A549 (cell line): ENCODE results near the gene GNAS. TPM values are rescaled to one million over a fixed set of nuclear protein-coding genes. Genes with fewer than 3 reads are reported as not detected.

ENCODE experiments used
- ATAC-seq, 2 experiments: fragments of 200-7000 bp in 1 of 2; fragments of >200 bp in 1 of 2; cut with Nextera tagmentation in 1 of 2; cut with Tn5 transposase in 1 of 2; 3 replicates each; pipeline versions ENCODE4 v1.8.0 to v1.9.1; 2018 to 2020; ENCODE audit warnings: mild to moderate bottlenecking in 1 of 2, moderate library complexity in 1 of 2
- CTCF ChIA-PET: fragments of 300-600 bp; sonication (Branson Sonifier 250); formaldehyde crosslinking; extraction: SDS; loops from one replicate; lab custom pipeline; 2021; ENCODE audit warnings: antibody characterized with exemption, inconsistent platforms; lab: Yijun Ruan, JAX
- POLR2A ChIA-PET: fragments of 350-600 bp; formaldehyde crosslinking; extraction: SDS; loops from one replicate; lab custom pipeline; 2021; ENCODE audit warnings: antibody characterized with exemption, inconsistent platforms; lab: Yijun Ruan, JAX
- DNase-seq, 2 experiments: peaks; one replicate each; pipeline versions ENCODE4 v3.0.0 to v3.0.0-alpha.2; 2011 to 2016; ENCODE audit warnings: low read depth in 1 of 2, low spot score in 1 of 2
- FAIRE-seq: peaks from 2 replicates; lab custom pipeline; 2011; peaks lifted over from hg19 to GRCh38; lab: Jason Lieb, UNC
- H3K27ac ChIP-seq, 2 experiments: fragments of >200 bp; sonication (Bioruptor Twin); formaldehyde crosslinking; 3 replicates each; pipeline ENCODE4 v1.5.1; 2016 to 2017
- H3K4me1 ChIP-seq: fragments of >200 bp; sonication (Bioruptor Twin); formaldehyde crosslinking; 3 replicates; pipeline ENCODE4 v1.6.1; 2016
- H3K4me2 ChIP-seq: fragments of >200 bp; sonication (Bioruptor Twin); formaldehyde crosslinking; 3 replicates; pipeline ENCODE4 v1.6.1; 2016
- H3K4me3 ChIP-seq: fragments of >200 bp; sonication (Bioruptor Twin); formaldehyde crosslinking; 3 replicates; pipeline ENCODE4 v1.5.1; 2016
- H3K9me3 ChIP-seq: fragments of >200 bp; sonication (Bioruptor Twin); formaldehyde crosslinking; 3 replicates; pipeline ENCODE4 v1.6.1; 2016
- BHLHE40 ChIP-seq: IDR thresholded peaks from 2 replicates; pipeline ENCODE4 v1.6.1; 2012; ENCODE audit warnings: low read depth, low read length, inconsistent platforms
- CBX2 ChIP-seq: fragments of 200-600 bp; sonication (generic); IDR thresholded peaks from 2 replicates; pipeline ENCODE4 v1.6.1; 2016; ENCODE audit warnings: low read depth, mild to moderate bottlenecking, borderline replicate concordance
- CHD2 ChIP-seq: fragments of 150-350 bp; IDR thresholded peaks from 2 replicates; pipeline ENCODE4 v1.6.1; 2014; ENCODE audit warnings: low read length; ENCODE audit not compliant: partially characterized antibody
- CHD4 ChIP-seq: fragments of 200-600 bp; sonication (generic); IDR thresholded peaks from 2 replicates; pipeline ENCODE4 v1.6.1; 2016; ENCODE audit warnings: antibody characterized with exemption, mild to moderate bottlenecking, borderline replicate concordance
- EHMT2 ChIP-seq: fragments of 200-600 bp; sonication (generic); IDR thresholded peaks from 2 replicates; pipeline ENCODE4 v1.6.1; 2016; ENCODE audit warnings: antibody characterized with exemption, low read depth, mild to moderate bottlenecking, moderate library complexity
- EP300 ChIP-seq, 2 experiments: fragments of >200 bp; sonication (Bioruptor Twin); formaldehyde crosslinking; IDR thresholded peaks; 2 replicates in 1 of 2; 3 replicates in 1 of 2; pipeline ENCODE4 v1.6.1; 2016 to 2017
- FOSL2 ChIP-seq, 2 experiments: fragments of 450-650 bp in 1 of 2; fragments of >200 bp in 1 of 2; sonication (Bioruptor Twin) in 1 of 2; formaldehyde crosslinking; IDR thresholded peaks; 2 replicates each; pipeline versions ENCODE4 v1.5.0 to v1.6.1; 2016 to 2020; ENCODE audit warnings: mild to moderate bottlenecking in 1 of 2, moderate library complexity in 1 of 2
- FOXS1 ChIP-seq: fragments of 250-450 bp; sonication (Bioruptor Pico); IDR thresholded peaks from 2 replicates; pipeline ENCODE4 v1.5.0; 2020; ENCODE audit warnings: mild to moderate bottlenecking, moderate library complexity
- HDAC2 ChIP-seq: fragments of 200-600 bp; sonication (generic); IDR thresholded peaks from 2 replicates; pipeline ENCODE4 v1.6.1; 2016
- HEYL ChIP-seq: fragments of 250-450 bp; sonication (Bioruptor Pico); IDR thresholded peaks from 2 replicates; pipeline ENCODE4 v1.8.0; 2021; ENCODE audit warnings: mild to moderate bottlenecking, moderate library complexity
- HOXA7 ChIP-seq: fragments of 250-450 bp; sonication (Bioruptor Pico); IDR thresholded peaks from 2 replicates; pipeline ENCODE4 v1.5.0; 2020; ENCODE audit warnings: mild to moderate bottlenecking, moderate library complexity
- HOXB5 ChIP-seq: fragments of 250-450 bp; sonication (Bioruptor Pico); IDR thresholded peaks from 2 replicates; pipeline ENCODE4 v1.5.0; 2020; ENCODE audit warnings: mild to moderate bottlenecking, moderate library complexity
- JUN ChIP-seq, 2 experiments: fragments of >200 bp; sonication (Bioruptor Twin); formaldehyde crosslinking; IDR thresholded peaks; 2 replicates in 1 of 2; 3 replicates in 1 of 2; pipeline ENCODE4 v1.6.1; 2016 to 2017
- JUNB ChIP-seq: fragments of >200 bp; sonication (Bioruptor Twin); formaldehyde crosslinking; IDR thresholded peaks from 2 replicates; pipeline ENCODE4 v1.6.1; 2016
- KDM5A ChIP-seq: fragments of 200-600 bp; sonication (generic); IDR thresholded peaks from 2 replicates; pipeline ENCODE4 v1.6.1; 2016; ENCODE audit warnings: antibody characterized with exemption, mild to moderate bottlenecking
- NFE2L2 ChIP-seq: fragments of 150-350 bp; conservative IDR thresholded peaks from 2 replicates; pipeline ENCODE4 v1.6.1; 2014; ENCODE audit warnings: low read length
- POLR2AphosphoS2 ChIP-seq: conservative IDR thresholded peaks from 2 replicates; pipeline ENCODE4 v1.6.1; 2012; ENCODE audit warnings: low read length, improper control_type of control experiment, inconsistent platforms
- RAD21 ChIP-seq, 2 experiments: fragments of >200 bp in 1 of 2; sonication (Bioruptor Twin) in 1 of 2; formaldehyde crosslinking in 1 of 2; IDR thresholded peaks in 1 of 2; conservative IDR thresholded peaks in 1 of 2; 2 replicates in 1 of 2; 3 replicates in 1 of 2; pipeline ENCODE4 v1.6.1; 2012 to 2018; ENCODE audit warnings: inconsistent platforms in 1 of 2
- RFX5 ChIP-seq: fragments of 450-650 bp; IDR thresholded peaks from 2 replicates; pipeline ENCODE4 v1.7.1; 2014; ENCODE audit warnings: antibody characterized with exemption, mild to moderate bottlenecking, moderate library complexity
- SMC3 ChIP-seq: fragments of >200 bp; sonication (Bioruptor Twin); formaldehyde crosslinking; IDR thresholded peaks from 3 replicates; pipeline ENCODE4 v1.6.1; 2018; ENCODE audit warnings: inconsistent platforms
- SREBF2 ChIP-seq: fragments of 450-650 bp; IDR thresholded peaks from 2 replicates; pipeline ENCODE4 v1.6.1; 2014; ENCODE audit warnings: mild to moderate bottlenecking, moderate library complexity
- ZC3H11A ChIP-seq: fragments of 450-650 bp; IDR thresholded peaks from 2 replicates; pipeline ENCODE4 v1.6.1; 2014; ENCODE audit warnings: antibody characterized with exemption, mild to moderate bottlenecking
- ZFP36 ChIP-seq: fragments of 450-650 bp; IDR thresholded peaks from 2 replicates; pipeline ENCODE4 v1.6.1; 2014; ENCODE audit warnings: borderline replicate concordance; ENCODE audit not compliant: partially characterized antibody
- ZSCAN20 ChIP-seq: fragments of 250-450 bp; sonication (Bioruptor Pico); IDR thresholded peaks from 2 replicates; pipeline ENCODE4 v1.8.0; 2022; ENCODE audit warnings: mild to moderate bottlenecking, moderate library complexity
- WGBS: methylation state at CpG from one replicate; pipeline ENCODE4 v1.1.6; 2017; ENCODE audit errors: missing lambda C conversion rate; 5-methylcytosine and 5-hydroxymethylcytosine counted together
- polyA plus RNA-seq, 4 experiments: library from polyadenylated mRNA; depleted of rRNA in 3 of 4; stranded (reverse); fragments of >200 nt; fragmentation: RNase III in 1 of 4; extraction: RNeasy Plus Mini Kit Qiagen cat#74134 plus additional on column Dnase treatment in 1 of 4; gene quantifications; 2 replicates in 3 of 4; 3 replicates in 1 of 4; pipeline ENCODE4 v1.2.3, GENCODE V29; 2011 to 2017
- TF ChIP-seq, protein P1 (sequence below): fragments of >200 bp; sonication (Bioruptor Twin); formaldehyde crosslinking; IDR thresholded peaks from 3 replicates; pipeline ENCODE4 v1.6.1; 2016
- TF ChIP-seq, protein P2 (sequence below): fragments of >200 bp; sonication (Bioruptor Twin); formaldehyde crosslinking; IDR thresholded peaks from 2 replicates; pipeline ENCODE4 v1.6.1; 2016
- TF ChIP-seq, protein P3 (sequence below): IDR thresholded peaks from 2 replicates; pipeline ENCODE4 v1.6.1; 2012
- TF ChIP-seq, protein P4 (sequence below): fragments of 450-650 bp; IDR thresholded peaks from 2 replicates; pipeline ENCODE4 v1.6.1; 2014; ENCODE audit warnings: antibody characterized with exemption
- TF ChIP-seq, protein P5 (sequence below): IDR thresholded peaks from 2 replicates; pipeline ENCODE4 v1.6.1; 2012; ENCODE audit warnings: low read depth, borderline replicate concordance

The GNAS gene
- polyA plus RNA-seq, 2 of the 4 experiments (the other 2 are of a cell fraction) = 534 to 600 TPM

DNA sequence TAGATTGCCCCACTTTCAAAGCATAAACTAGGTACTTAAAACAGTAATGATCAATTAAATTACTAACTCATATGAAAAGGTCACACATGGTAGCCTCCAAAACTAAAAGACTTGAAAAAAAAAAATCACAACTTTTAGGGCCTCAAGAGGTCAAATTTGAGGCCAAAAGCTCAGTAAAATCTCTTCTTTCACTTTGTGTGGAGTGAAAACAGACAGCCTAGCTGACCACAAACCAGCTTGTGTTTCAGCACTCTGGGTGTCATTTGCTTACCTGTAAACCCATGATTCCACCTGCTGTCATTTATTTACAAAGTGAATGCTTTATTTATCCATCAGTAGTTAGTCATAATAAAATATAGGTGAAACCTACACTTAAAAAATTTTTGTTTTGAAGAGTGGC, 34.0 kb downstream of the GNAS start (continued):
- TF ChIP-seq RAD21 (conservative IDR thresholded peaks at IDR 0.05 in 1 of 2, IDR thresholded peaks at IDR 0.05 in 1 of 2) = no peak
- TF ChIP-seq EP300 (IDR thresholded peaks at IDR 0.05) = no peak
- TF ChIP-seq, protein P1, sequence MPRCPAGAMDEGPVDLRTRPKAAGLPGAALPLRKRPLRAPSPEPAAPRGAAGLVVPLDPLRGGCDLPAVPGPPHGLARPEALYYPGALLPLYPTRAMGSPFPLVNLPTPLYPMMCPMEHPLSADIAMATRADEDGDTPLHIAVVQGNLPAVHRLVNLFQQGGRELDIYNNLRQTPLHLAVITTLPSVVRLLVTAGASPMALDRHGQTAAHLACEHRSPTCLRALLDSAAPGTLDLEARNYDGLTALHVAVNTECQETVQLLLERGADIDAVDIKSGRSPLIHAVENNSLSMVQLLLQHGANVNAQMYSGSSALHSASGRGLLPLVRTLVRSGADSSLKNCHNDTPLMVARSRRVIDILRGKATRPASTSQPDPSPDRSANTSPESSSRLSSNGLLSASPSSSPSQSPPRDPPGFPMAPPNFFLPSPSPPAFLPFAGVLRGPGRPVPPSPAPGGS = no peak
- no peak for TF ChIP-seq HOXA7 (CRISPR knock-in tag)
- TF ChIP-seq RFX5 = no peak
- TF ChIP-seq, protein P2, sequence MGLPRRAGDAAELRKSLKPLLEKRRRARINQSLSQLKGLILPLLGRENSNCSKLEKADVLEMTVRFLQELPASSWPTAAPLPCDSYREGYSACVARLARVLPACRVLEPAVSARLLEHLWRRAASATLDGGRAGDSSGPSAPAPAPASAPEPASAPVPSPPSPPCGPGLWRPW = no peak

DNA sequence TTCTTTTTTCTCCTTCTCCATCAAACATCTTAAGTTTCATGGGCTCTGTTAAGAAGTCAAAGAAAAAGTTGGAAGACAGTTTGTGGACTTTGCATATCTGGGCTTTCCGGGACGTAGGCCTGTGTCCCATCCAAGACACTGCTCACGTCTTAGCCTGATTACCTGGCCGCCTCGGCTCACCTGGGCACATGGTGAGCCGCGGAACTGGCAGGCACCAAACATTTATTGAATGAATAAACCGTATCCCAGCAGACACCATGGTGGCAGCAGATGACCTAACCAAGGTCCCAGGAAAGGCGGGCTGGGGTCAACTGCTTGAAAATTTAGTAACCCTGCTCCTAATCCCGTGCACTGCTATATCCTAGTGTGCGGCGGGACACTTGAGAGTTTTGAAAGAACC, 35.6 kb downstream of the GNAS start:
- 91% methylated on average over 12 of the region's 12 CpGs for WGBS
- DNase-seq = no peak
- H3K4me2 ChIP-seq = no peak overlapping the region
- no peak overlapping the region for H3K27ac ChIP-seq
- H3K9me3 ChIP-seq = no peaks in the 10 kb centered on the region
- ChIA-PET CTCF (no interaction called here), POLR2A (no interaction called here)
- ATAC-seq = no peak
- no peak overlapping the region for H3K4me3 ChIP-seq
- H3K4me1 ChIP-seq = peaks cover under 1% of the 10 kb centered on the region; the same call in 2 of the 3 replicates
- no peak for TF ChIP-seq SREBF2
- TF ChIP-seq ZSCAN20 (CRISPR knock-in tag) = no peak
- TF ChIP-seq KDM5A = no peak
- no peak for TF ChIP-seq JUNB
- FAIRE-seq = no peak

DNA sequence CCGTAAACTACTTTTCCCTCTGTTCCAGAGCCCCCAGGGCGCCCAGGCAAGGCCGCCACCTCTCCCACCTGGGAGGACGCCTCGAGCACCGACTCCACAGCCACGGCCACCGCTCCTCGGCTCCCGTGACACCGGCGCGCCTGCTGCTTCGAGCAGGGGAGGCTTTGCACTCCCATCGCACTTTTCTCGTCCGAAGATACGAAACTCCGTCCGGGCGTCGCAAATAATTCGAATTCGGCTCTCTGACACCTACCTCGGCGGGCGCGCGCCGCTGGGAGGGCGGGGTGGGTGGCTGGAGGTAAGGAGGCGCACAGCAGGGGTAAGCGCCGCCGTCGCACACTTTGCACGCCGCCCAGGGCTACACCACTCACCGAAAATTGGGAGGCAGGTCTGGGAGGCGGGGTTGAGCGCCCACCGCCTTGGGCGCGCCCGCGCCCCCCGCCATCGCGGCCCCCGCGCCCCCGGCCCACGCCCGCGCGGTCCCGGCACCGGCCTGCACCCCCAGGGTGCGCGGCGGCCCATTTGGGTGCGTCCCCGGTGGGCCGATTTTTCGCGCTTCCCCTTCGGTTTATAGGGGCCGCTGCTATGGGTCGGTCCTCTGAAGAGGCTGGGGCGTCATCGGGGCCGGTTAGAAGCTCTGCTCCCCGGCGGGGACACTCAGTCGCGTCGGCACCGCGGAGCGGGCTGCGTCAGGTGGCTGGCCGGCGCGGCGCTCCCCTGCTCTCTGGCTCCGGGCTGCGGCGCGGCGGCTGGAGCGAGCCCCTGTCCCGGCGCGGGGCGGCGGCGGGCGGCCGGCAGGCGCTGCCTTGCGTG, 36.2 kb downstream of the GNAS start:
- FAIRE-seq = no peak

DNA sequence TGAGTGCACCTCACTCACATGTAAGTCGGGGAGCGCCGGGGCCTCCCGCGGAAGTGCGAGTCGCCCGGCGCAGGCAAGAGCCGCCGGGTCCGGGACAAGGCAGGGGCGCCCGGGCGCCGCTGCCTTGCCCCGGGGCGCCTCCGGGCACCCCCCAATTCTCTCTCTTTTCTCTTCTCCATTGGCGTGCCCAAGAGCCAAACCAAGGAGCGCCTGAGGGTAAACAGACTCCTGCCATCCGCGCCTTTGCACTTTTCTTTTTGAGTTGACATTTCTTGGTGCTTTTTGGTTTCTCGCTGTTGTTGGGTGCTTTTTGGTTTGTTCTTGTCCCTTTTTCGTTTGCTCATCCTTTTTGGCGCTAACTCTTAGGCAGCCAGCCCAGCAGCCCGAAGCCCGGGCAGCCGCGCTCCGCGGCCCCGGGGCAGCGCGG, 36.8 kb downstream of the GNAS start:
- no peak for FAIRE-seq
- no peak overlapping the region for H3K4me3 ChIP-seq
- TF ChIP-seq FOSL2 (IDR thresholded peaks at IDR 0.05) (no peak), FOSL2 (CRISPR knock-in tag; IDR thresholded peaks at IDR 0.05) (no peak), CBX2 (no peak), EHMT2 (no peak), FOXS1 (CRISPR knock-in tag) (no peak), HEYL (no peak), KDM5A (no peak), EP300 (IDR thresholded peaks at IDR 0.05) (no peak), POLR2AphosphoS2 (no peak), ZFP36 (no peak), ZC3H11A (no peak), HOXB5 (CRISPR knock-in tag) (no peak), RFX5 (no peak)
- TF ChIP-seq, protein P3, sequence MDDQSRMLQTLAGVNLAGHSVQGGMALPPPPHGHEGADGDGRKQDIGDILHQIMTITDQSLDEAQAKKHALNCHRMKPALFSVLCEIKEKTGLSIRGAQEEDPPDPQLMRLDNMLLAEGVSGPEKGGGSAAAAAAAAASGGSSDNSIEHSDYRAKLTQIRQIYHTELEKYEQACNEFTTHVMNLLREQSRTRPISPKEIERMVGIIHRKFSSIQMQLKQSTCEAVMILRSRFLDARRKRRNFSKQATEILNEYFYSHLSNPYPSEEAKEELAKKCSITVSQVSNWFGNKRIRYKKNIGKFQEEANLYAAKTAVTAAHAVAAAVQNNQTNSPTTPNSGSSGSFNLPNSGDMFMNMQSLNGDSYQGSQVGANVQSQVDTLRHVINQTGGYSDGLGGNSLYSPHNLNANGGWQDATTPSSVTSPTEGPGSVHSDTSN = no peak
- TF ChIP-seq, protein P4, sequence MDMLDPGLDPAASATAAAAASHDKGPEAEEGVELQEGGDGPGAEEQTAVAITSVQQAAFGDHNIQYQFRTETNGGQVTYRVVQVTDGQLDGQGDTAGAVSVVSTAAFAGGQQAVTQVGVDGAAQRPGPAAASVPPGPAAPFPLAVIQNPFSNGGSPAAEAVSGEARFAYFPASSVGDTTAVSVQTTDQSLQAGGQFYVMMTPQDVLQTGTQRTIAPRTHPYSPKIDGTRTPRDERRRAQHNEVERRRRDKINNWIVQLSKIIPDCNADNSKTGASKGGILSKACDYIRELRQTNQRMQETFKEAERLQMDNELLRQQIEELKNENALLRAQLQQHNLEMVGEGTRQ = no peak

More for the DNA sequence above, 36.2 kb downstream of the GNAS start:
- WGBS = 96% methylated on average over 100 of the region's 101 CpGs
- Histone ChIP-seq H3K27ac (no peak overlapping the region), H3K4me2 (no peak overlapping the region), H3K9me3 (no peaks in the 10 kb centered on the region), H3K4me1 (peaks cover 7% of the 10 kb centered on the region), H3K4me3 (no peak overlapping the region)
- CTCF ChIA-PET = no interaction called here
- no peak for TF ChIP-seq HOXB5 (CRISPR knock-in tag)
- TF ChIP-seq CHD4 = no peak
- TF ChIP-seq CHD2 = no peak
- no peak for TF ChIP-seq BHLHE40
- TF ChIP-seq KDM5A = no peak
- TF ChIP-seq ZC3H11A = no peak
- no peak for TF ChIP-seq HDAC2
- TF ChIP-seq, protein P4 = no peak
- no peak for TF ChIP-seq ZFP36
- no peak for TF ChIP-seq SMC3
- TF ChIP-seq JUN (IDR thresholded peaks at IDR 0.05) = no peak
- no peak for TF ChIP-seq FOSL2 (IDR thresholded peaks at IDR 0.05)
- TF ChIP-seq FOSL2 (CRISPR knock-in tag; IDR thresholded peaks at IDR 0.05) = no peak
- no peak for TF ChIP-seq NFE2L2
- TF ChIP-seq, protein P5, sequence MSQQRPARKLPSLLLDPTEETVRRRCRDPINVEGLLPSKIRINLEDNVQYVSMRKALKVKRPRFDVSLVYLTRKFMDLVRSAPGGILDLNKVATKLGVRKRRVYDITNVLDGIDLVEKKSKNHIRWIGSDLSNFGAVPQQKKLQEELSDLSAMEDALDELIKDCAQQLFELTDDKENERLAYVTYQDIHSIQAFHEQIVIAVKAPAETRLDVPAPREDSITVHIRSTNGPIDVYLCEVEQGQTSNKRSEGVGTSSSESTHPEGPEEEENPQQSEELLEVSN = no peak
- no peak for TF ChIP-seq RFX5
- no peak for DNase-seq
- POLR2A ChIA-PET = no interaction called here
- ATAC-seq = no peak

More for the DNA sequence above, 36.8 kb downstream of the GNAS start:
- POLR2A ChIA-PET = no interaction called here
- CTCF ChIA-PET = no interaction called here
- H3K4me2 ChIP-seq = no peak overlapping the region
- DNase-seq = no peak
- WGBS = 96% methylated on average over 35 of the region's 35 CpGs
- H3K4me1 ChIP-seq = peaks cover 13% of the 10 kb centered on the region
- H3K27ac ChIP-seq = no peak overlapping the region
- no peaks in the 10 kb centered on the region for H3K9me3 ChIP-seq
- ATAC-seq = no peak
